HG03139 (cell line): ENCODE data around the gene MAP3K14.

ENCODE experiments used
- ATAC-seq: cut with Tn5 transposase; IDR thresholded peaks from one replicate; pipeline ENCODE4 v1.9.1; 2021; ENCODE audit not compliant: unreplicated experiment

MAP3K14 gene

DNA sequence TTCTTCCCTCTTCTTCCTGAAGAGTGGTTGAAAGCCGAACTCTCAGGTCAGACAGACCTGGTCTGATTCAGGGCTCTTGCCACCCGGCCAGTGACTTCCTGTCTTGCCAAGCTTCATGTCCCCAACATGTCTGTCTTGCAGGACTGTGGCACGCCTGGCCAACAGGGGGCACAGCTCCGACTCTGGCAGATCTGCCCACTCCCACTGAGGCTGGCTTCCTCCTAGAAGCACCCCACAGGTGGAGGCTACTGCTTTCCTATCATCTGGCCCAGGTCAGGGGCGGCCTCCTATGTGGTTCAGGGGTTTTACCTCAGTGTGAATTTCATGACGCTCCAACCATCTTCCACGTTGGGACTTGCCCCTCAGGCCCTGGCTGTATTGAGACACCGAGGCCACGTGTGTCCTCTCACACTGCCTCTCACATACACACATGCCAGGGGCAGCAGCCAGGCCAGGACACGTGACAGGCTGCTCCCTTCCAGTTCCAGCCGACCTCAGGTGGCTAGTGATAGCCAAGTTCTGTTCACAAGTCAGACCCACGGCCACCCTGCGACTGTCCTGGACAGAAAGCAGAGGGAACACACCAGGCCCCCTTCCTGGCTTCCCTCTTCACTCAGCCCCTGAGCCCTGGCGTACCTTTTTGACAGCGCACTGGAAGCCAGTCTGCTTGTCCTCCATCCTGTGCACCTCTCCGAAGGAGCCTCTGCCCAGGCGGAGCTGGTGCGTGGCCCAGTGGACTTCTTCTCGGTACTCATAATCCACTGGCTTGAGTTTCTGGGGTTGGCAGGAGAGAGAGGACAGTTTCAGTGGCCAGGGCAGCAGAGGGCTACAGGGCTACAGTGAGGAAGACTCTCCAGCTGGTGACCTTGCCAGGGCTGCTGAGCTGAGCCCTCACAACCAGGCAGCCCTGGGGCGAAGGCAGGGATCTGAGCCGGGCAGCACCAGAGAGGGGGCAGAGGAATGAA lies 32.4 kb downstream of the MAP3K14 start:
- no peak for ATAC-seq

DNA sequence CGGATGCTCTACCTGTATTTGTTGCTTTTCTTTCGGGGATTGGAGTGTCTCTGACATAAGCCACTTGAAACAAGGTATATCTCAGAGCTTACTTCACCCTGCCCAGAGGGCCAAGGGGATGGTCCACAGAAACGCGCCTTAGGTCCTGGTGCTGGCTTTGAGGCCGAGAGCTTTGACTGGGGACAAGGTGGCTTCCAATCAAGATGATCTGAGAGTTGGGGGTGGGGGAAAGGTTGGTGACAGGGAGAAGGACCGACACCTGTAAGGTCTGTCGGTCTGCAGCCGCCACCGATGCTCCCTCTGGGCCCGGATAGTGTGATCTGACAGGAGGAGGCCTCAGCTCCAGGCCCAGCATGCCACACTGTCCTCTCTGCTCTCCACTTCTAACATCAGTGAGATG lies 33.1 kb downstream of the MAP3K14 start:
- no peak for ATAC-seq

- no peak for ATAC-seq
Measured at GRCh38 chr17:45282683-45283644, 33.9 kb downstream of the MAP3K14 start.

- ATAC-seq: no peak
Measured at GRCh38 chr17:45279898-45280297, 36.9 kb downstream of the MAP3K14 start.

GRCh38 chr17:45277992-45278391 lies 38.8 kb downstream of the MAP3K14 start:
- no peak for ATAC-seq

DNA sequence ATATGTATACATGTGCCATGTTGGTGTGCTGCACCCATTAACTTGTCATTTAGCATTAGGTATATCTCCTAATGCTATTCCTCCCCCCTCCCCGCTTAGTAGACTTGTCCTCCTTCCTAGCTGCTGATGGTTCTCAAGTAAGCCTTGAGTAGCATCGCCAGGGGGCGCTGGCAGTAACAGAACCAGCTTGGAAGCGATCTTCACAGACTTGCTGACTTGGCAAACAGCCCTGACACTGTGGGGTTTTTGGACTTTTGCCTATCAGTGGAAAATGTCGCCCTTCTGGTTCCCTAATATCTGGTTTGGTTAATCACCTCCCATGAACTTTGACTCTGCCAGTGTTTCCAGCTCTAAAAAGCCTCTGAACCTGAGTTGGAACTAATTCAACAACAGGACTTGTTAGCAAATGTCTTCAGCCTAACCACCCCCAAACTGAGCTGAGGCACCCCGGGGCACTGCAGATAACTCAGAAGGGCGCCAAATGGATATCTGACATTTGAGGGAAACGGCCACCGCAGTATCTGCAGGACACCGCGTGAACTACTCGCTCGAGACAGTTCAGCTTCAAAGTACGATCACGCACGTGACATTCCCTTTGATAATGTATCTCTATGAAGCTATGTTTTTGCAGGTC lies 39.5 kb downstream of the MAP3K14 start:
- ATAC-seq: no peak

DNA sequence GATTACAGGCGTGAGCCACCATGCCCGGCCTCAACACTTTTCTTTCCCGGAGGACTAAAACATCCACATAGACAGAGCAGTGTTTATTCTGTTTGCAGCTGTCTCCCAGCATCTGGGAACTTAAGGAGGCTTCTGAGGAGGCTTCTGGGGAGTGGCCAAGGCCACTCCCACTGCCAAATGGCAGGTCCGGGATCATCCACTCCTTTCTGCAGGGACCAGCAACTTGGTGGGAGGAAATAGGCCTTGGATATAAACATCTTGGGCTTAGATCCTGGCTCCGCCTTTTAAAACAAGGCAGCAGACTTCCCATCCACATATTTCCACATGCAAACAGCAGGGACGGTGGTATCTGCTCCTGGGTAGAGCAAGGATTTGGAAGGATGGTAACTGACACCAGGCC lies 40.8 kb downstream of the MAP3K14 start:
- ATAC-seq: no peak

GRCh38 chr17:45274033-45274432 lies 42.8 kb downstream of the MAP3K14 start:
- ATAC-seq: no peak

DNA sequence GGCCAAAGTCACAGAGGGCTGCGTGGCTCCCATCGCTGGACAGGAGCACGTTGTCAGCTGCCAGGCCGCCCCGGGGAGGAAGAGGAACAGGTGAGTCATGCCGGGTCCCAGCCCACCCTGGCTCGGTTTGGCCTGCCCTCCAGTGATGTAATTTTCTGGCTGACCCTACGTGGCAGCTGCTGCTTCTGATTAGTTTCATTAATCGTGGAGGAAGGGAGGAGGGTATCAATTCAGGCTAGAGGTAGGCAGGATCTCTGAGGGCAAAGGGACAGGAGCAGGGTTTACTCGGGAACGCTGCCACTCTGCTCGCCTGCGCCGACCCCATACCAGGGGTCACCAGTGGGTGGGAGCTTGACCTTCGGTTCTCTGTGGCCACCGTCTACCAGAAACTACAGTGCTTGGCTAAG lies 43.3 kb downstream of the MAP3K14 start:
- ATAC-seq: no peak

- no peak for ATAC-seq
Measured at GRCh38 chr17:45271603-45272002, 45.2 kb downstream of the MAP3K14 start.

GRCh38 chr17:45270828-45271418 lies 45.9 kb downstream of the MAP3K14 start:
- ATAC-seq: no peak

DNA sequence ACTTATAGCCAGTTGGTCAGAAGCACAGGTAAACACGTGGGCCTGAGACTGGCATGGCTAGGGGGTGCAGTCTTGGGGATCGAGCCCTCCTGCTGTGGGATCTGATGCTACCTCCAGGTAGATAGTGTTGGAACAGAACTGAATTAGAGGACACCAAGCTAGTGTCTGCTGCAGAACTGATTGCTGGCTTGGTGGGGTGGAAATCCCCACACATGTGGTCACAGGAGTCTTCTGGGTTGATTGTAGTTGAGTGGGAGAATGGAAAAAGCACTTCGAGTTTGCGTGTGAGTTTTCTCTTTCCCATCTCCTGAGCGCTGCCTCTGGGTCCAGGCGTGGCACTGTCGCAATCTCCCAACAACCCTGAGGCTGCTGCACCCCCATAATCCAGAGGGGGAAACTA lies 46.9 kb downstream of the MAP3K14 start:
- ATAC-seq: no peak

GRCh38 chr17:45267436-45268055 lies 49.3 kb downstream of the MAP3K14 start:
- no peak for ATAC-seq

DNA sequence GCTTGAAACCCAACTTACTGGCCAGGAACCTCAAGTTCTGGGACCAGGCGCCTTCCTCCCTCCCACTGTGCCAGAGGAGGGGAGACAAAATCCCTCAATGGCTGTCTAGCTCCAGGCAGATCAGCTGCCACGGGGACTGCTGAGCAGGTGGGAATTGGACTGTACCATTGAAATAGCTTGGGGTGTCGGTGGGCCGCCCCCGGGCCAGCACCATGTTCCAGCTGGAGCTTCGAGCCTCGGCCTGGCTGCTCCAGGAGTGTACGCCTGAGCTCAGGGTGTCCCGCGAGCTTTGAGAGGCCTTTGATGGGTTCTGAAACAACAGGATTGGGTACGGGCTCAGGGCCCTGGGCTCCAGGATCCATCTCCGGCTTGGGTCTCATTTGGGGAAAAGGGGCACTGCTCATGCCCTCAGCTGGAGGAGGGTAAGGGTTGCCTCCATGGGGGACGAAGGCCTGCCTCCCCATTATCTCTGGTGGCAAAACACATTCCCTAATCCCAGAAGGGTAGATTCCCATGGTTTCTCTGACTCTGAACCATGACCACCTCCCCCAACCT lies 50.4 kb downstream of the MAP3K14 start:
- no peak for ATAC-seq

DNA sequence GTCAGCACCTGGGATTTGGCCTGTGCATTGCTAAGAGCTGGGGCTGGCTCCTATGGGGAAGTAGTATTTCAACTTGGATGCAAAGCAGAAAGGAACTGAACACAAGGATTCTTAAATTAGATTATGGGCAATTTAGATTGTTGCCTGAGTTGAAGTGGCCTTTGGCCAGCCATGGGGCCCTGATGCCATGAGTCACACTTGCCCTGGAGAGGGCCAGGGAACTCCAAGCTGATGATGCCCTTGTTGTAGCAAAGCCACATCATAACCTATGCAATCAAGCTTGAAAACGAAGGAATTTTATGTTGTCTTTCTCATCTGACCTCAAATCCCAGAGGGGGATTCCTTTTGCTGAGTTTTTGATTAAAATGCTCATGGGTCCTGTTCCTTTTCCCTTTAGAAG lies 51.0 kb downstream of the MAP3K14 start:
- no peak for ATAC-seq

GRCh38 chr17:45264988-45265387 lies 51.8 kb downstream of the MAP3K14 start:
- ATAC-seq: no peak

DNA sequence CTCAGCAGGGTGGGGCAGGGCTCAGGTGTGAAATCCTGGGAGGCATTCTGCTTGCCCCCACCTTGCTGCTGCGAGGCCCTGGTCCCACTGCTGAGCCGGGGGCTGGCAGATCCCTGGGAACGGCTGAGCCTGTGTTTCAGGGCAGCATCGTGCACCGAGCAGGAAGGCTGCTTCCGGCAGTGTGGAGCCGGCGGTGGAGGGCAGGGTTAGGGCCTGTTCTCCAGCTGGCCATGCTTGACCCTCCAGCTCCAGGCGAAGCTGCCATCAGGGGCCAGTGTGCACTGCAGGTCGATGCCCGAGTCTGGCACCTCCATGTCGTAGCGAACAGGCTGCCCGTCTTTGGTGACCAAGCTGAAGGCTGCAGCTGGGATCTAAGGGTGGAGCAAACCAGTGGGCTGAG lies 52.4 kb downstream of the MAP3K14 start:
- ATAC-seq: no peak

DNA sequence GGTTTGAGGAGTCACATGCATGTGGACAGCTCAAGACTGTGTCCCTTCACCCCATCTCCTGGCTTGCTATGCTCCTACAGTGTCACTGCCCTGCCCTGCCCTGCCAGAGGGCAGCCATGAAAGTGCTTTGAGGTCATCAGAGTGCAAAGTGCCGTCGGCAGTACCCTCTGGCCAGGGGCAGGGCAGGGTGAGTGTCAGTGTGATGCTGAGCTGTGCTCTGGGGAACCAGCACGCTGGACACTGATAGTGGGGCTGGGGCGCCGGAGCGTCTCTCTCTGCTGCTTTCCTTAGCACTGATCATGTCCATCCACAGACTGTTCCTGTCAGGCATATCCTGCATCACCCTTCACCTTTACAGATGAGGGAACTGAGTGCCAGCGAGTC lies 53.4 kb downstream of the MAP3K14 start:
- ATAC-seq: no peak

GRCh38 chr17:45262516-45263476 lies 54.0 kb downstream of the MAP3K14 start:
- no peak for ATAC-seq
